Measurements from ENCODE around the gene PKD2. TPM values are rescaled to one million over a fixed set of nuclear protein-coding genes. Genes with fewer than 3 reads are reported as not detected.

The PKD2 gene
- total and polyA plus RNA-seq, 2 of the 4 experiments (the other 2 are of a cell fraction), result 43.8 to 51.3 TPM

DNA sequence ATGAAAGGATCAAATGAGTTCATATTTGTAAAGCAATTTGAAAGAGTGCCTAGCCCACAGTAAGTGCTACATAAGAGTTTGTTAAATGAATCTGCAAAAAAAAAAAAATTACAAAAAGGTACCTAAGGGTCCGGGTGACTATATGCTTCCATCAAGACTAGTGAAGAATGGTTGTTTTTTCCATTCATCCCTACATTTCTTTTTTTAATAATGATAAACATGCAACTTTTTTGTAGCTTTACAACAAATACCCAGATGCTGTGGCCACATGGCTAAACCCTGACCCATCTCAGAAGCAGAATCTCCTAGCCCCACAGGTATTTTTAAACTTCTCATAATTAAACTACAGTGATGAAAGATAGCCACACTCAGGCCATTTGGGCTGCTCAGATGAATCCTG lies 27.6 kb upstream of the PKD2 start:
- WGBS, 2 experiments (ENCODE audit: extremely low coverage in 2 of 2, insufficient read length in 1 of 2), result no CpG with 5 or more reads among the region's 1 CpG
- no peak overlapping the region for H3K9ac ChIP-seq (ENCODE audit: low read depth, low read length)
- H2BK20ac ChIP-seq (ENCODE audit: low read depth, low read length), result no peak overlapping the region
- H3K36me3 ChIP-seq (ENCODE audit: control insufficient read depth, insufficient read depth, low read length), result no peaks in the 10 kb centered on the region
- H2BK120ac ChIP-seq (ENCODE audit: low read depth, low read length), result no peak overlapping the region
- in situ Hi-C loops (cut with MboI; ENCODE audit: low sequenced_read_pairs), result loop anchor here (10.0 kb wide), 1 partner anchor 125 kb away; no protein-coding TSS in a partner anchor
- no peak overlapping the region for H3K23ac ChIP-seq (ENCODE audit: low read depth, low read length)
- dilution Hi-C loops (cut with HindIII; ENCODE audit: low sequenced_read_pairs, unreplicated experiment), result no loop called here
- H3K56ac ChIP-seq (ENCODE audit: extremely low read depth, insufficient read depth, low read length), result no peak overlapping the region
- no peak overlapping the region for H4K5ac ChIP-seq (ENCODE audit: low read depth, low read length)
- no peak overlapping the region for H2AK9ac ChIP-seq (replicated peaks; ENCODE audit: low read depth, low read length, poor library complexity)
- no peak overlapping the region for H2BK15ac ChIP-seq (ENCODE audit: low read depth, low read length)
- no peaks in the 10 kb centered on the region for H3K9me1 ChIP-seq (ENCODE audit: insufficient read depth, low read length)
- no peak overlapping the region for H3K18ac ChIP-seq (ENCODE audit: low read depth, low read length)
- no peak overlapping the region for H4K8ac ChIP-seq (ENCODE audit: low read depth in 2 of 2, low read length in 2 of 2)
- no peak overlapping the region for H2AFZ ChIP-seq (replicated peaks; ENCODE audit: low read length, poor library complexity)
- H3K27me3 ChIP-seq (ENCODE audit: control insufficient read depth, insufficient read depth, low read length), result peaks cover 7% of the 10 kb centered on the region
- H4K91ac ChIP-seq (ENCODE audit: insufficient read depth, low read depth, low read length), result no peak overlapping the region
- H3K9me3 ChIP-seq (ENCODE audit: control insufficient read depth, insufficient read depth, low read length), result no peaks in the 10 kb centered on the region
- H2BK5ac ChIP-seq (ENCODE audit: low read depth, low read length, poor library complexity, severe bottlenecking), result no peak overlapping the region
- intact Hi-C loops (cut with micrococcal nuclease), result no loop called here
- TF ChIP-seq NFE2L2 (IDR thresholded peaks at IDR 0.05; ENCODE audit: low read depth, low read length) (no peak), RAD21 (IDR thresholded peaks at IDR 0.05; ENCODE audit: low read length) (no peak), CHD1 (IDR thresholded peaks at IDR 0.05; ENCODE audit: low read depth, low read length) (no peak), RFX5 (IDR thresholded peaks at IDR 0.05; ENCODE audit: low read depth, low read length) (no peak), FOS (IDR thresholded peaks at IDR 0.05; ENCODE audit: low read depth, low read length) (no peak), MAFK (IDR thresholded peaks at IDR 0.05; ENCODE audit: low read depth, low read length) (no peak), BHLHE40 (IDR thresholded peaks at IDR 0.05; ENCODE audit: low read depth, low read length) (no peak), SMC3 (IDR thresholded peaks at IDR 0.05; ENCODE audit: low read depth, low read length) (no peak), CEBPB (IDR thresholded peaks at IDR 0.05; ENCODE audit: low read depth, low read length) (no peak)
- TF ChIP-seq, protein P1, sequence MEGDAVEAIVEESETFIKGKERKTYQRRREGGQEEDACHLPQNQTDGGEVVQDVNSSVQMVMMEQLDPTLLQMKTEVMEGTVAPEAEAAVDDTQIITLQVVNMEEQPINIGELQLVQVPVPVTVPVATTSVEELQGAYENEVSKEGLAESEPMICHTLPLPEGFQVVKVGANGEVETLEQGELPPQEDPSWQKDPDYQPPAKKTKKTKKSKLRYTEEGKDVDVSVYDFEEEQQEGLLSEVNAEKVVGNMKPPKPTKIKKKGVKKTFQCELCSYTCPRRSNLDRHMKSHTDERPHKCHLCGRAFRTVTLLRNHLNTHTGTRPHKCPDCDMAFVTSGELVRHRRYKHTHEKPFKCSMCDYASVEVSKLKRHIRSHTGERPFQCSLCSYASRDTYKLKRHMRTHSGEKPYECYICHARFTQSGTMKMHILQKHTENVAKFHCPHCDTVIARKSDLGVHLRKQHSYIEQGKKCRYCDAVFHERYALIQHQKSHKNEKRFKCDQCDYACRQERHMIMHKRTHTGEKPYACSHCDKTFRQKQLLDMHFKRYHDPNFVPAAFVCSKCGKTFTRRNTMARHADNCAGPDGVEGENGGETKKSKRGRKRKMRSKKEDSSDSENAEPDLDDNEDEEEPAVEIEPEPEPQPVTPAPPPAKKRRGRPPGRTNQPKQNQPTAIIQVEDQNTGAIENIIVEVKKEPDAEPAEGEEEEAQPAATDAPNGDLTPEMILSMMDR (conservative IDR thresholded peaks at IDR 0.05; ENCODE audit: low read depth, low read length), result no peak
- TF ChIP-seq, protein P2, sequence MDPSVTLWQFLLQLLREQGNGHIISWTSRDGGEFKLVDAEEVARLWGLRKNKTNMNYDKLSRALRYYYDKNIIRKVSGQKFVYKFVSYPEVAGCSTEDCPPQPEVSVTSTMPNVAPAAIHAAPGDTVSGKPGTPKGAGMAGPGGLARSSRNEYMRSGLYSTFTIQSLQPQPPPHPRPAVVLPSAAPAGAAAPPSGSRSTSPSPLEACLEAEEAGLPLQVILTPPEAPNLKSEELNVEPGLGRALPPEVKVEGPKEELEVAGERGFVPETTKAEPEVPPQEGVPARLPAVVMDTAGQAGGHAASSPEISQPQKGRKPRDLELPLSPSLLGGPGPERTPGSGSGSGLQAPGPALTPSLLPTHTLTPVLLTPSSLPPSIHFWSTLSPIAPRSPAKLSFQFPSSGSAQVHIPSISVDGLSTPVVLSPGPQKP (IDR thresholded peaks at IDR 0.05; ENCODE audit: borderline replicate concordance, low read depth, low read length), result no peak
- TF ChIP-seq, protein P3, sequence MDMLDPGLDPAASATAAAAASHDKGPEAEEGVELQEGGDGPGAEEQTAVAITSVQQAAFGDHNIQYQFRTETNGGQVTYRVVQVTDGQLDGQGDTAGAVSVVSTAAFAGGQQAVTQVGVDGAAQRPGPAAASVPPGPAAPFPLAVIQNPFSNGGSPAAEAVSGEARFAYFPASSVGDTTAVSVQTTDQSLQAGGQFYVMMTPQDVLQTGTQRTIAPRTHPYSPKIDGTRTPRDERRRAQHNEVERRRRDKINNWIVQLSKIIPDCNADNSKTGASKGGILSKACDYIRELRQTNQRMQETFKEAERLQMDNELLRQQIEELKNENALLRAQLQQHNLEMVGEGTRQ (IDR thresholded peaks at IDR 0.05; ENCODE audit: low read depth, low read length), result no peak
- no peaks in the 10 kb centered on the region for H4K20me1 ChIP-seq (ENCODE audit: insufficient read depth, low read length)
- no peak for ATAC-seq (ENCODE audit: low read depth)
- no peak overlapping the region for H3K4ac ChIP-seq (ENCODE audit: low read depth, low read length)
- no TSS peak for BruUV-seq (replicated peaks)
- no peak overlapping the region for H3K4me3 ChIP-seq (ENCODE audit: insufficient read depth, low read depth, low read length)
- H3K14ac ChIP-seq (replicated peaks; ENCODE audit: low read depth, low read length), result no peak overlapping the region
- no peak for DNase-seq
- H3K4me1 ChIP-seq (ENCODE audit: control insufficient read depth, insufficient read depth, low read length), result no peaks in the 10 kb centered on the region
- no peak overlapping the region for H3K27ac ChIP-seq (ENCODE audit: insufficient read depth, low read length)
- no peaks in the 10 kb centered on the region for H3K79me1 ChIP-seq (ENCODE audit: low read depth in 1 of 2, low read length in 2 of 2)
- no peak overlapping the region for H2AK5ac ChIP-seq (ENCODE audit: low read depth, low read length)
- no peak overlapping the region for H3K4me2 ChIP-seq (ENCODE audit: low read depth, low read length)
- ChIA-PET CTCF (no interaction called here), POLR2A (ENCODE audit: unreplicated experiment) (no interaction called here)

Measured in IMR-90 (cell line).